NCI-H2196 (cell line): ENCODE results near the gene CCDC184.

Experiments
- DNase-seq: peaks from one replicate; lab custom pipeline; 2025; ENCODE audit not compliant: unreplicated experiment; lab: John Stamatoyannopoulos, UW

CCDC184 gene

GRCh38 chr12:48177982-48178381 is 5.5 kb upstream of the CCDC184 start:
- DNase-seq, result no peak

GRCh38 chr12:48179466-48179865 is 4.0 kb upstream of the CCDC184 start:
- DNase-seq, result no peak

DNA sequence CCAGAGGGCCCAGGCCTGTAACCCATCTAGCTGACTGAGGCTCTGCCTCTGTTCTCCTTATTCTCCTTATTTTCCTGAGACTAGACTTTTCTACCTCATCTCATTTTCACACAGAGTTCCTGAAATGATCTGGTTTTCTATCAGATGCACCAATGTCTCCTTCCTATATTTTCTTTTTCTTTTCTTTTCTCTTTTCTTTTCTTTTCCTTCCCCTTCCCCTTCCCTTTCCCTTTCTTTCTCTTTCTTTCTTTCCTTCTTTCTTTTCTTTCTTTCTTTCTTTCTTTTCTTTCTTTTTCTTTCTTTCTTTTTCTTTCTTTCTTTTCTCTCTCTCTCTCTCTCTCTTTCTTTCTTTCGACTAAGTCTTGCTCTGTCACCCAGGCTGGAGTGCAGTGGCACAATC is 3.0 kb upstream of the CCDC184 start:
- no peak for DNase-seq

- DNase-seq, result no peak
Measured at GRCh38 chr12:48180857-48181495, 2.5 kb upstream of the CCDC184 start.

- DNase-seq, result no peak
Measured at GRCh38 chr12:48182631-48183030, 813 bp upstream of the CCDC184 start.

DNA sequence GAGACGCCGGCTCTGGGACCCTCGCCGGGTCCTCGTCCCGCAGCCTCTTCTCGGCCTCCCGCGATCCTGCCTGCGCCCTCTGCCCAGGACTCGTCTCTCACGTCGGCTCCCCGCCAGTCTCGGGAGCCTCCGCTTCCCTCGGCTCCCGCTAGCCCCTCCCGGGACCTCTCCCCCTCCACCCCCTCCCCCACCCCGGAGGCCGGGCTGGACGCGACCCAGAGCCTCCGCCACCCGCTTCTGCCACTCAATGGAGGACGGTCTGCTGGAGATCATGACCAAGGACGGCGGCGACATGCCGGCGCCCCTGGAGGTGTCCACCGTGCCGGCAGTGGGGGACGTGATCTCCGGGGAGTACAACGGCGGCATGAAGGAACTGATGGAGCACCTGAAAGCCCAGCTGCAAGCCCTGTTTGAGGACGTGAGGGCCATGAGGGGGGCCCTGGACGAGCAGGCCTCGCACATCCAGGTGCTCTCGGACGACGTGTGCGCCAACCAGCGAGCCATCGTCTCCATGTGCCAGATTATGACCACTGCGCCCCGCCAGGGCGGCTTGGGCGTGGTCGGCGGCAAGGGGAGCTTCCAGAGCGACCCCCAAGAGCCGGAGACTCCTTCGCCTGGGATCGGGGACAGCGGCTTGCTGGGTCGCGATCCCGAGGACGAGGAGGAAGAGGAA is 568 bp downstream of the CCDC184 start:
- DNase-seq, result no peak

- DNase-seq, result no peak
Measured at GRCh38 chr12:48184549-48184922, 1.1 kb downstream of the CCDC184 start.

GRCh38 chr12:48185181-48185919 is 1.9 kb downstream of the CCDC184 start:
- no peak for DNase-seq

GRCh38 chr12:48187916-48188695 is 4.7 kb downstream of the CCDC184 start:
- DNase-seq, result no peak

GRCh38 chr12:48189331-48190125 is 6.1 kb downstream of the CCDC184 start:
- peak; percentile 65 for DNase-seq

GRCh38 chr12:48191096-48191495 is 7.7 kb downstream of the CCDC184 start:
- no peak for DNase-seq

- DNase-seq, result no peak
Measured at GRCh38 chr12:48192861-48193260, 9.4 kb downstream of the CCDC184 start.

- DNase-seq, result no peak
Measured at GRCh38 chr12:48193623-48194022, 10.2 kb downstream of the CCDC184 start.

DNA sequence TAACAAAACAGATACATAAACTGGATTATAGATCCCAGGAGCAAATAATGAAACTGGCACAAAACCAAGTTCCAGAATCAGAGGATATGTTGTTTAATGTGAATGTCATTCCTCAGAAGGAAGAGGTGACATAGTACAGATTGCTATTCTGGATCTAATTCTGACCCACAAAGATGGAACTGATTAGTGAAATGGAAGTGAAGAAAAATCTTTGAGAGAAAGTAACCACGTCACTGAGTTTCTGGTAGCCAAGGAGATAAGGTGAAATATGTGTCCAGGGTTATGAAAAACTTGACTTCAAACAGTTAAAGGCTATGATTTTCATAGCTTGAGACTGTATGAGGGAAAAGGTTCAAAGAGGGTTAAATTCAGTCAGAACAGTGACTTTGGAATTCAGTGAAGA is 11.4 kb downstream of the CCDC184 start:
- no peak for DNase-seq

DNA sequence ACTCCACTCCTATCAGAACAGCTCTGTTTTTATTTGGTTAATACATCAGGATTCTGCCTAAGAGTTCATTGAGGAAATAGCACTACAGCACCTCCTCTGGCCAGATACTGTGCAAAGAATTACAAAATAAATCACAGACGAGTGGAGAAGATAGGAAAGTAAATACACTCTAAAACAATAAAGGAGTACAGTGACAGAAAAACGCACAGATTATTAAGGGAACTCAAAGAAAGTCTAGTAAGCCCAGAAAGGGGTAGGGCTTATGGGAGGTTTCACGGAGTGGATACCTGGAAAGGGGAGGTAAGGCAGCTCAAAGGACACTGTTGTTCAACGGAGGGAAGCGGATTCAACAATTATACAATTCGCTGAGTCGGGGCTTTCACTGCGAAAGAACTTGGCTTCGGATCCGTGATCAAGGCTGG is 14.1 kb downstream of the CCDC184 start:
- no peak for DNase-seq

GRCh38 chr12:48197971-48198671 is 14.7 kb downstream of the CCDC184 start:
- DNase-seq, result peak; percentile 81

DNA sequence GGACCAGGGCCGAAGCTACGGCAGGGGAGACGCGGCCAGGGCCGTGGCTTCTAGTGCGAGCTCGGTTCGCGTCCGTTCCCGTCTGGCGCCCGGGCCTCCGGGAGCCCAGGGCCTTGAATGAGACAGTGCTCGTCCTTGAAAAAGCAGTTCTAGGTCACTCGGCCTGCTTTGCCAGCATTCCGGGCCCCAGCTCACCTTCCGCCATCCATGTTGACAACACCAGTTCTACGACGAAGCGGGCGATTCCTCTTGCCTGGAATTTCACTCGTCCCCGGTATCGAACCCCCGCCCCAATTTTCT is 15.2 kb downstream of the CCDC184 start:
- DNase-seq, result no peak

GRCh38 chr12:48198985-48199384 is 15.5 kb downstream of the CCDC184 start:
- DNase-seq, result no peak

DNA sequence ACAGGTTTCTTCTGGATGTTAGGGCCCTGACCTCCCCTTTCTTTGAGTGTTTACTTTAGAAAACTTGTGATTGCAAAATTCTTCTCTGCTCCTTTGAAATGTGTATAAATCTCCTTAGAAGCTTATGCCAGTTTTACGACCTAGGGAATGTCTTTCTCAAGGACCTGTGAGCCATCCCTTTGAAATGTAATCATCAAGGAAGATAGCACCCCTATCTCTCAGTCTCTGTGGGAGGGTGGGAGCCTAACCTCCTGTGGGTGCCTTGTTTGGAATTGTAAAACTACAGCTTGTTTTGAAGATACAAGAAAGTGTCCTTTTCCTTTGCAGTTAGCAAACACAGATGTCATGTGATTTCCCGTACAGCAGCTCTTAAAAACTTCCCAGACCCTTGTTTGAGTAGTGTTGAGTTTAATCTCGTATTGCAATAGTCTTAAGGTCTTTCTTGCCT is 16.4 kb downstream of the CCDC184 start:
- no peak for DNase-seq

DNA sequence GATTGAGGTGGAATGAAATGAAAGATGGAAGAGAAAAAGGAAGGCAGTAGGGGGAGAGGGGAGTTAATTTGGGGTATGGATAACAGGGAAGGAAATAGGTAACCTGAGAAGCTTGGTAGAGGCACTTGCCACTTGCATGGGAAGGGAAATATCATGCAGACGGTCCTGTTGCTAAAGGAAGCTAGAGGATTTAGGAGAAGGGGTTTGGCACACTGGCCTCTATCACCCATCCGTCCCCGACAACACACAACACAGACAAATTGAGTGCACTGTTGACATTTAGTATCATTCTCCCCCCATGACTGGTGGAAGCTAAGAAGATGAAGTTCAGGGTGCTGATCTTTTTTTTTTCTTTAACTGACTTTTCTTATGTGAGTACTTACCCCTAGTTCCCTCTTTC is 17.6 kb downstream of the CCDC184 start:
- no peak for DNase-seq
